HG03060 (cell line): ENCODE data around the gene UBE2E3.
A peak's percentile ranks its signal among the peaks of the same experiment; 100 is the strongest.

Experiments
- ATAC-seq: cut with Tn5 transposase; IDR thresholded peaks from one replicate; pipeline ENCODE4 v1.9.1; 2021; ENCODE audit warnings: low read depth, moderate number of reproducible peaks; ENCODE audit not compliant: unreplicated experiment

Gene UBE2E3

DNA sequence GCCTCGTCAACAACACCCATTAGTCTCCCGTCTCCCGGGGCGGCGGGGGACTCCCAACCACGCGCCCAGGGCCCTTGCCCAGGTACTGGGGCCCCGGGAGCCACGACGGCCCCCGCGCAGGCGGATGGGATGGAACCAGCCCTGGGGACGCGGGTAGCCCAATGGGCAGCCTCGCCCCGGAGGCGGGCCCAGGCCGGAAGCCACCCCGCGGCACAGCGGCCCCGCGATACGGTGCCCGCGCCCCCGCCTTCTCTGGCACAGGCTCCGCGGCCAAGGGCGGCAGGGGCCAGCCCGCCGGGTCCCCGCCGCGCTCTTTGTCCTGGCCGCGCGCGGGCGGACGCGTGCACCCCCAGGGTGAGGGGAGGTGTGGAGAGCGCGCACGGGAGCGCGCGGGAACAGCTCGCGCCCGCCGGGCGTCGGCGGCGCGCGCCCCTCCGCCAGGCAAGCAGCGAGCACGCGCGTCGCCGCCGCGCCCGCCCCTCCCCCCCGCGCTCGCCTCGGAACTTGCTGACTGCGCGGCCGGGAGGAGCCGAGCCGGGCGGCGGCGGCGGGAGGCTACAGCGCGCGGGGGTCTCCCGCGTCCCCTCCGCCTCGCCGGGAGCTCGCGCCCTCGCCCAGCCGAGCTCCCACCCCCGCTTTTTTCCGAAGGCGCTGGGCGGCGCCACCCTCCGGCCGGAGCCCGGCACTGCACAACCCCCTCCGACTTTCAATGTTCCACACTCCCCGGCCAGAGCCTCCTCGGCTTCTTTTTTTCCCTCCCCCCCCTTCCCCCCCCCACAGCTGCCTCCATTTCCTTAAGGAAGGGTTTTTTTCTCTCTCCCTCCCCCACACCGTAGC lies at the start of gene UBE2E3:
UBE2E3 (plus strand) TSS at position 500 of the 837 bp plus-strand sequence. CDS start 1,438 bp downstream, outside the sequence.
- peak; percentile 42 for ATAC-seq

GRCh38 chr2:180931841-180932240 lies 48.6 kb upstream of the UBE2E3 start:
- no peak for ATAC-seq

DNA sequence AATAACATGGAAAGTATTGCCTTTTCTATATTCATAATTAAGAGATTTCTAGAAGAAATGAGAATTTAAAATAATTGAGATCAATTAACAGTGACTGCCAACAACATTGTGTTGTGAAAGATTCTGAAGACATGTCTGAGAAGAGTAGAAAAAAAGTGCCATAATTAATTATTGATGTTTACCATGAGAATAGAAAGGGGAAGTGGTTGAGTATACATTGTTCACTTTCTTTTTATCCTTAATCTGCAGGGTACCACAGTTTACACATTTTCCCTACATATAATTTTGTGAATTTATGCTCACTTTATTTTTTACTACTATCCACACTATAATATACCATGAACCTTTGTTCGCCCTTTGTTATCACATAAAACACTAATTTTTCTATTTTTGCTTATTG lies 47.1 kb upstream of the UBE2E3 start:
- ATAC-seq, result no peak

- ATAC-seq, result no peak
Observed at GRCh38 chr2:180934911-180935310, 45.5 kb upstream of the UBE2E3 start.

DNA sequence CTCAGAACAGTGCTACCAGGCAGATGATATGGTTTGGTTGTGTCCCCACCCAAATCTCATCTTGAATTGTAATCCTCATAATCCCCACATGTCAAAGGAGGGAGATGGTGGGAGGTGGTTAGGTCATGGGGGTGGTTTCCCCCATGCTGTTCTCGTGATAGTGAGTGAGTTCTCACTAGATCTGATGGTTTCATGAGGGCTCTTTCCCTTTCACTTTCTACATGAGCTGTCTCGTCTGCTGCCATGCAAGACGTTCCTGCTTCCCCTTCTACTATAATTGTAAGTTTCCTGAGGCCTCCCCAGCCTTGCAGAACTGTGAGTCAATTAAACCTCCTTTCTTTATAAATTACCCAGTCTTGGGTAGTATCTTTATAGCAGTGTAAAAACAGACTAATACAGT lies 42.9 kb upstream of the UBE2E3 start:
- ATAC-seq, result peak; percentile 81

GRCh38 chr2:180938451-180938850 lies 42.0 kb upstream of the UBE2E3 start:
- no peak for ATAC-seq

DNA sequence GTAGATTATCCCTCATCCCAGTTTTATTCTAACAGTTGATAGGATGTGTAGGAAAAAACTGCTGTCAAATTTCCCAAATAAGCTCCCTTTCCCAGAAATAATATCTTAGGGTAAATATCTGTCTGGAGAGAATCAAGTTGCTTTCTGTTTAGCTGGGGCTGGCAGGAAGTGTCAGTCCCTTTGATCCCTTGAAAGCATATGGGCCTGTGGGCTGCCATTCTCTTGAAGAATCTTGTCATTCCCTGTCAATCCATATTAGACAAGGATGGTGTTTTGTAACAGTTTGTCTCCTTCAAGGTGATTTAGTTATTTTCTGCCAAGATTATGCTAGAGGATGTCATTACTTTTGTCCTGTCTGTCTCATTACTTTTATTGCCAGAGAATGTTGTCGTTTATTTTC lies 37.1 kb upstream of the UBE2E3 start:
- no peak for ATAC-seq

GRCh38 chr2:180944372-180944771 lies 36.0 kb upstream of the UBE2E3 start:
- no peak for ATAC-seq

DNA sequence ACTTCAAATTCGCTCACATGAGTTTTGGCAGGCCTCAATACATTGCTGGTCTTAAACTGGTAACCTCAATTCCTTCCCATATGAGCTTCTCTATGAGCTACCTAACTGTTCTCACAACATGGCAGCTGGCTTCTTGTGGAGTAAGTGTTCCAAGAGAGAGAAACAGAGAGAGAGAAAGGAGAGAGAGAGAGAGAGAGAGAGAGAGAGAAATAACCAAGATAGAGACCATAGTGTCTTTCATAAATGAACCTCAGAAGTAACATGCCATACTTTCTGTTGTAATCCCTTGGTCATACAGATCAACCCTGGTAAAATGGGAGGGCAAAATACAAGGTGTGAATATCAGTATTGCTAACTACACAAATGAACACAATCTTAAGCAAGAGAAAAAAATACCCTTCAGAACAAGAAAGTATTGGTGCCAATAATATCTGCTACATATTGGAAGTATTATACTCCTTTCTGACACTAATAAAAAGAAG lies 33.2 kb upstream of the UBE2E3 start:
- ATAC-seq, result no peak

- no peak for ATAC-seq
Observed at GRCh38 chr2:180949896-180950295, 30.5 kb upstream of the UBE2E3 start.

DNA sequence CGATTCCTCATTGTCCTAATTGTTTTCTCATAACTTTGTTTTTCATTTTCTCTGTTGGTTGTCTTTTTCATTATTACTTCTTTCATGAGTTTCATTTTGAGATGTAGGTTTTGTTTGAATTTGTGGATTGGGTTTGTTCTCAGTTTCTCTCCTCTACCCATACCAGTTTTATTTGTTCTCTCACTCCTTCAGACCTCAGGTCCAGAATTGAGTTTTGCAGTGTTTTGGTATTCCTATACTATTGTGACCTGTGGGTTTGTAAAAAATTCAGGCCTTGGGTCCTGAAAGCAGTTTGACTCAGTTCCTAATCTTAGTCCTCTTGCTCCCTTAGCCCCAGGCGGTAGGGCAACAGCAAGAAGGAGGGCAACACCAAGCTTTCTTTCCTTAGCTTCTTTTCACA lies 28.3 kb upstream of the UBE2E3 start:
- no peak for ATAC-seq

- no peak for ATAC-seq
Observed at GRCh38 chr2:180952731-180953336, 27.6 kb upstream of the UBE2E3 start.

- ATAC-seq, result no peak
Observed at GRCh38 chr2:180953550-180953949, 26.9 kb upstream of the UBE2E3 start.

- no peak for ATAC-seq
Observed at GRCh38 chr2:180955101-180955500, 25.3 kb upstream of the UBE2E3 start.

GRCh38 chr2:180959787-180960186 lies 20.6 kb upstream of the UBE2E3 start:
- no peak for ATAC-seq

- no peak for ATAC-seq
Observed at GRCh38 chr2:180960982-180961381, 19.4 kb upstream of the UBE2E3 start.

GRCh38 chr2:180962727-180963314 lies 17.6 kb upstream of the UBE2E3 start:
- ATAC-seq, result no peak

- ATAC-seq, result no peak
Observed at GRCh38 chr2:180966378-180966777, 14.0 kb upstream of the UBE2E3 start.

DNA sequence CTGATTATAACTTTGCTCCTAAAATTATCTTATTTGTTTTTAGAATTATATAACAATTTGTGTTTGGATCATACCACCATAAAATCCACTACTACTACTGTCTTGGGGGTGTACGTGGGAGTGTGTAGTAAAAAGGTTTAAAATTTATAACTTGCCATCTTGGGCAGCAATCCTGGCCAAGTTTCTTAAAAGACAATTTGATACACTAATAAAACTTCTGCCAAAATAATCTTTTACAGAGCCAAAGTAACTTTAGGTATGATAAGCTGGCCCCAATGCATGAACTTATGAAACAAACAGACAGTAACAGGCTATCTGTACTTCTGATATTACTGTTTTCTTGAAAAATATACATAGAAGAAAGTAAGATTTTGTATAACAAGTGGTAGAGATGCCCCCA lies 11.3 kb upstream of the UBE2E3 start:
- ATAC-seq, result no peak

DNA sequence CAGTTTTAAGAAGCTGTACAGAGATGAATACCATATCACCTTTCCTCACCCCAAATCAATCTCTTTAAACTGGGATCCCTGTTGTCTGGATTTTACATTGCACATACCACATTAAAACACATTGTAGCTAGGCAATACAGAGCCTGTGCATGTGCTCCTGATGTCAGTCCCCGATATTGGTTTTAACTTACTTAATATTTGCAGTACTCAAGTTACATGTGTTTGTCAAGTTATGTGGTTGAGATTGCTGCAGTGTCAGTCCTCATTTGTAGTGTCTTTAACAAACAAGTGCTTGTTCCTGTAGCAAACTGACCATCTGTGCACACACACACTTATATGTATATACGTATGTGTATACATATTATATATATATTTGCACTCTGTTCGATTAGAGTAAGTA lies 10.4 kb upstream of the UBE2E3 start:
- ATAC-seq, result no peak

- no peak for ATAC-seq
Observed at GRCh38 chr2:180971811-180972210, 8.6 kb upstream of the UBE2E3 start.

DNA sequence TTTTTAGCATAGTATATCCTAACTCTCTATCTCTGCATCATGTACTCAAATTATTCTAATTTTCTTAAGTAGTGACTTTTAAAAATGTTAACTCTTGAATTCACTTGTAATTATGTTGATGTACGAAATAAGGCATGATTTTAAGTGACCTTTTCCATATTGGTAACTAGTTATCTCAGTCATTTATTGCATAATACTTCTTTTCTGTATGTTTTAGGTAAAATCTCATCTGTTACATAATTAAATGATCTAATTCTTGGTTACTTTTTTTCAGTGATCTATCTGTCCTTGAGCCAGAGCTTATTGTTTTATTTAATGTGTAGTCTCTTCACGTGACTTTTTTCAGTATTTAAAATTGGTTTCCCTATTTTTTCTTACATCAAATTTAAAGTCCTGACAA lies 4.8 kb upstream of the UBE2E3 start:
- ATAC-seq, result no peak
